Activated T-cell treated with anti-CD3 and anti-CD28 coated beads, Interleukin-2, amount 50 U/mL, for 1 hour (primary cell): Measurements from ENCODE around the gene PMPCA.

ENCODE experiments used
- DNase-seq: peaks from one replicate; pipeline ENCODE4 v3.0.0-alpha.2; 2020

Gene PMPCA

DNA sequence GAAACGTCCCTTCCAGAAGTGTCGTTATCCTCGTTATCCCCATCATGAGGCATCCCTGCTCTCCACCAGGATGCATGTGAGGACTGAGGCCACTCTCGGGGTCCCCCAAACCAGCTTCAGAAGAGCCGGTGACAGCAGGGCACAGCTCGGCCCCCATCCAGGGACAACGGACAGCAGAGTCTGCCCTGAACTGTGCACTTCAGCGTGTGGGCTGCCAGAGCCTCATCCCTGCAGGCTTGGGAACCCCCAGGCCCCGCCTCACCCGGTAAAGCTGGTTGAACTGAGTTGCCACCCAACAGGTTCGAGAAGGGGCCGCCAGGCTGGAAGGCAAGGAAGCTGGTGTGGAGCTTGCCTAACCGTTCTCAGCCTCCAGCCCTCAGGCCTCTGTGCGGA is 36.3 kb upstream of the PMPCA start:
- DNase-seq, result no peak

DNA sequence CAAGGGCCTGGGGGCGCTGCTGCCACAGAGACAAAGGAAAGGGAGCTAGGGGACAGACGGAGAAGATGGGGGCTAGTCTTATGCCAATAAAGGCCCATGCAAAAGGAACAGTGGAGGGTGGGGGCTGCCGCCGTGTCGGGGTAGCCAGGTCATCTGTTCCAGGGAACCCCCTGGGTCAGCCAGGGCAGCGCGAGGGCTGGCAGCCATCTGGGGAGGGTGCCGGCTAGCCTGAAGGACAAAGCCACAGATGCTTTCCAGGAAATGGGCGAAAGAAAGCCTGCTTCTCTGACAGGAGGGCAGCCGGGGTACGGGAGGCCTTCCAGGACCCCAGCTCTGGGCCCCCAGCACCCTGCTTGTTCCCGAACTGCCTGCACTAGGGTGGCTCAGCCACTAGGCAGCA is 35.4 kb upstream of the PMPCA start:
- DNase-seq, result no peak

DNA sequence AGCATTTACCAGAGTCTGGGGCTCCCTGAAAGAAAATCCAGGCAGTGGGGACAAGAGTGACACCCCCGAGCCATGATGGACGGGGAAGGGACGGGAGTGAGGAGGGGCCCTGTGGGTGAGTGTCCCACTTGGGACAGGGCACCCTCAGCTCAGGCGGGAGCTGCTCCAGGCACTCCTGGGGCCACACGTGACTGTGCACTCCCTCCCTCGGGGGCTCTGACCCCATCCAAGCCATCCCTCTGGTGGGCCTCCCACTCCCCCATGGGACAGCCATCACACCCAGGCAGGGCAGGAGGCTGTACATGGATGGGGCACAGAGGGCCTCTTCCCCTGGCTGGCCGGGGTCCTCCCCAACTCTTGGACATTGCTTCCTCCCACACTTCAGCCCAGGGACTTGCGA is 34.0 kb upstream of the PMPCA start:
- no peak for DNase-seq

DNA sequence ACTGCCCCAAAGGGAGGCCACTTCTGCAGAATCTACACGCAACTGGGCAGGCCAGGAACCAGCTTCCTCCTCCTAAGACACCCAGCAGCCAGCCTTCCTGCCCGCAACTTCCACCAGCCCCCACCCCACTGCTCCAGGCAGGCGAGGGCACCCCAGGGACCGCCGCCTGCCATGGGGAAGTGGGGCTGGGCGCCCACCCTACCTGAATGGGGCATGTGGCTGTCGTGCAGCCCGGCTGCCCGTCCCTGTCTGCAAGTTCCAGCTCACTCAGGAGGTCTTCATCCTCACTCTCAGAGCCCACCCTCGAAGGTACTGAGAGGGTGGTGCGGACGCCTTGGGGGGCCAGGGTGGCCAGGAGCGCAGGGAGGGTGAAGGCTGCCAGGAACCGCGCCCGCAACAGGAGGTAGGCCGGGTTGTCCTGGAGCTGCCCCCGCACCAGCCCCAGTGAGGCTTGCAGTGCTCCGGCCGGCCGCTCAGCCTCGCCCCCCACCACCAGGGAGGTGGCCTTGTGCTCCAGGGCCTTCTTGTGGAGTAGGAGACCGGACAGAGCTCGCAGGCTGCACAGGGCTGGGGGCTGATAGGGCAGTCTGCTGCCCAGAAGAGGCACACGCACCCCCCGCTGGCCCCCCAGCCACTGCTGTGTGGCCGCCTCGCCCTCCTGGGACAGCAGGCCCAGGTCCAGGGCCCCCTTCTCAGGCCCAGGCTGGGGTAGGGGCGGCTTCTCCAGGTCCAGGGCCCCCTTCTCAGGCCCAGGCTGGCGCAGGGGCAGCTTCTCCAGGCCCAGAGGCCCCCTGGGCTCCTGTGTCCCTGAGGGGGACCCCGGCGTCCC is 32.9 kb upstream of the PMPCA start:
- DNase-seq, result no peak

DNA sequence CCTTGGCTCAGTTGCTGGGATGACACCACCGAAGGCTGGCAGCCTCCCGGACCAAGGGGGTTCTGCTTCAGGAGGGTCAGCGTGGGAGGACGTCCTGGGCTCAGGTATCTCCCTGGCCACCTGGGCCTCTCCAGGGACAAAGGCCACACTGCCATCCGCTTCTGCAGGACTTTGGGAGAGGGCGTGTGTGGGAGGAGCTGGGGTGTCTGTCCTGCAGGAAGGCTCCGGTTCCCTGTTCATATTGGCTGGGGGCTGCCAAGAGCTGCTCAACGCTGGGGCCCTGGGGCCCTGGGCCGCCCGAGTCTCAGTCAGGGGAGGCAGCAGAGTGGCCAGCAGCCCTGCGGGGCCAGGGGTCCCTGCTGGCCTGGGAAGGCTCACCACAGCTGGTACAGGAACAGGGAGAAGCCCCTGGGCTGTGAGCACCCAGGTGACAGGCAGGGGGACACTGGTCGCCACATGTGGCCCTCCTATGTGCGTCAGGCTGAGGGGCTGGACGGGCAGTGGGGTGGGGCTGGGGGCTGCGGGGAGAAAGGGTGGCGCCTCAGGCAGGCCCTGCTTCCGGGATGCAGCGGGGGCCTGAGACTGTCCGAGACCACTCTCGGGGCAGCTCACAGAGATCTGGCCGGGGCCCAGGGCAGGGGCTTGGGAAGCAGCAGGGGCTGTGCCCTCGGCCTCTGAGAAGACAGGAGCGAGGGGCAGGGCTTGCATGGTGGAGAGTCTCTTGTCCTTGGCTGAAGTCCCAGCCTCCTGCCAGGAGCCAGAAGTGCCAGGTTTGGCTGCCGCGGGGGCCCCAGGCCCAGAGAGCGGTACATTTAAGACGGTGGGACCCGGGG is 32.1 kb upstream of the PMPCA start:
- DNase-seq, result no peak

DNA sequence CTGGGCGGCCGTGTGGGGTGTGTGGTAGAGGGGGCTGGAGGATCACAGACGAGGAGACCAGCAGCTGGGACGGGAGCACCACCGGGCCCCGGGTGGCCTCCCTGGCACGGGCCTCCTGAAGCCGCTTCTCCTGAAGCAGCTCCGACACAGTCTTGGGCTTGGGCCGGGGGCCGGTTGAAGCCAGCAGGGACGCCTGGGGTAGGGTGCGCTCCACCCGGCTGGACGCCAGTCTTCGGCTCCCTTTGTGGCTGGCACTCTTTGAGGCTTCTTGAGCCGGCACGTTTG is 31.5 kb upstream of the PMPCA start:
- DNase-seq, result no peak

DNA sequence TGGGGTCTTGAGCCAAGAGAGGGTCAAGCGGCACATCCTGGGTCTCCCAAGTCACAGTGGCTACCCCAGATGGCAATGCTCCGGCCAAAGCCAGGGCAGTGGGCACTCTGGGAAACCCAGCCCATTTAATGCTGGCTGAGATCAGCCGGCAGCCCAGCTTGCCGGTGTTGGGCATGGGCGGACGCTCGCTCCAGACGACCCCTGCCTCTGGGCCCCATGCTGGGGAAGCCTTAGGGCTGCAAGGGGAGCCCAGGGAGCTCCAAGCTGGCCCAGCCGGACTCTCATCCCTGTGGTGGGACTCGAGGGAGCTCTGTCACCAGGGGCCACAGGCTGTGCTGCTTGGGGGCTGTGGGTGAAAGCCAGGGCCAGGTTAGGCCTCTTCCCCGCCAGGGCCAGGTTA is 31.1 kb upstream of the PMPCA start:
- no peak for DNase-seq

DNA sequence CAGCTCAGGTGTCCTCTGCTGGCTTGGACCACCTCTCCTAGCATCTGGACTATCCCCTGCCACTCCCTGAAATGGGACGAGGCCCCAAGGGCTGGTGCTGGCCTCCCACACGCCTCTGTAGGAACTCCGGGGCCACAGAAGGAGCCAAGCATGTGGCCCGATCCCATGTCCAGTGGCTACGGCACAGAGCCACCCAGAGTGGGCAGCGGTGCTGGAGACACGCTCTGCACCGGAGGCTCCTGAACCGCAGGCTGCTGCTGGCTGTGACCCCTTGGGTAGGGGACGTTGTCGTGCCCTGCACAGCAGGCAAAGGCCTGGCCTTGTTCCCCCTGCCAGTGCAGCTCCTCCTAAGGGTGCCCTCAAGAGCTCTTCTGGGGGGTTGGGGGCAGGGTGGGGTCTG is 30.6 kb upstream of the PMPCA start:
- no peak for DNase-seq

DNA sequence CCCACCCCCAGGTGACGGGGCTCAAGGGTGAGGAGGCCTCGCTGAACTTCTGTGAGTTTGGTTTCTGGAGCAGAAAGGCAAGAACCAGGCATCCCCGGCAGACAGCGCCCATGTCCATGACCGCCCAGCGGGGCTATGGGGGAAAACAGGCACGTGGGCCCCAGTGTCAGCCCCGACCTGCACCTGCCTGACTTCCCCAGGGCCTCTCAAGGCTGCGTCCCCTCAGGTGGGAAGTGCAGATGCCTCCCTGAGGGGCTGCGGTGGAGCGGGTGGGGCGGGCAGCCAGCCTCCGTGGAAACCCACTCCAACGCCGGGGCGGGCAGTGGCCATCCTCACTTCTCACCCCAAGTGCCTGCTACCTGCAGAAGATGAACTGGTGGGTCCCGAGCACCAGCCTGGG is 30.1 kb upstream of the PMPCA start:
- DNase-seq, result no peak

DNA sequence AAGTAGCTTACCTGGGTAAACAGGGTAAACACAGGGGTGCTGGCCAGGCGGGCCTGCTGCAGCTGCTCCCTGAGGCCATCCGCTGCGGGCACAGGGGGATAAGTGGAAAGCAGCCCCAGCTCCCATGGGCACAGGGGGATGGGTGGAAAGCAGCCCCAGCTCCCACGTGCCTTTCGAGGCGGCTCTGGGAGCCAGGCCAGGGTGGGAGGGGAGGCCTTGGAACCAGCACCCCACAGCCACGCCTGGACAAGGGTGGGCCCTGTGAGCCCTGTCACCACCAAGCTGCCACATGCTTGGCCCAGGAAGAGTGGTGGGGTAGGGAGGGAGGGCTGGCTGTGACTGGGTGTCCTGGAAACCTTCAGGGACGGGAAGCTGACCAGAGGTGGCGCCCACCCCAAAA is 29.1 kb upstream of the PMPCA start:
- no peak for DNase-seq

DNA sequence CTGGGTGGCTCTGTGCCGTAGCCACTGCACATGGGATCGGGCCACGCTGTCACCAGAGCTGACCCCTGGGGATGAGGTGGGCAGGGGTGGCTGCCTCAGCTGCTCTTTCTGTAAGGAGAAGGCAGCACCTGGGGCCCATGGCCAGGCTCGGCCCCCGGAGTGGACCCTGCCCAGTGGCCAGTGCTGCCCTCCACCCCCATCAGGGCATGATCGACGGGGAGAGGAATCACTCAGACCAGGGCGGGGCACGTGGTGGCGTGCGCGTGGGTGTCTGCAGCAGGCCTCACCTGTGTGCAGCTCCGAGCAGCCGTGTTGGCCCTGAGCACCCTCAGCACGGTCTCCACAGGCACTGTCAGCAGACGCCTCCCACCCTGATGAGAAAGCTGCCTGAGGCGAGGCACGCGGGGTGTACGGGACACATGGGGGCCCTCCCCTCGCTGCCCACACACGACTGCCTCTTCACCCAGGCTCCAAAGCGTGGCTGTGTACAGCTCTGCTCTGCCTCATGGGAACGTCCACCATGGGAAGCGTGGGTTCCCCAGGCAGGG is 28.4 kb upstream of the PMPCA start:
- DNase-seq, result no peak

DNA sequence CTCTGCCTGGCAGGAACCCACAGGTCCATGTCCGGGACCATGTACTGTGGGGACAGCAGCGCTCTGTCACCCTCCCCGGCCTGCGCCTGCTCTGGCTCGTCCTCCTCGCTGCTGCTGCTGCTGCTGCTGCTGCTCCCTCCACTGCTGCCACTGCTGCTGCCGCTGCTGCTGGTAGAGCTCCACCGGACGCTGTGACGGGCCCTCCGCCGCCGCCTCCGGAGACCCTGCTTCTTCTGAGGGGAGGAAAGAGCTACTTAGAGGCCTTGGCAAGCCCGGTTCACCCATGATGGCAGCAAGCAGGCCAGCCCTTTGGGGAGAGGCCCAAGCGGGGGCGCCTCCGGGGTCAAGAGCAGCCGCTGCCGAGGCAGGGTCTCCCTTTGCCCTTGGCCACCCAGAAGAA is 27.0 kb upstream of the PMPCA start:
- no peak for DNase-seq

DNA sequence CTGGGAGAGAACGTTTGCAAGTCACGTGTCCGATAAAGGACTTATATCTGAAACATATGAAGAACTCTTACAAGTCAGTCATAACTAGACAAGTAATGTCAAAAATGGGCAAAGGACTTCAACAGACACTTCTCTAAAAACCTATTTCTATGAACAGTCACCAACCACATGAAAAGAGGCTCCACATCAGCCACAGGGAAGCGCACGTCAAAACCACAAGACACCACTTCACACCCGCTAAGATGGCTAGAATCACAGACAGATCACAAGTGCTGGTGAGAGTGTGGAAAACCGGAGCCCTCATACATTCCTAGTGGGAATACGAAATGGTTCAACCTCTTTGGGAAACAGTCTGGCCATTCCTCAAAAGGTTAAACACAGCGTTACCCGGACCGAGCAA is 25.4 kb upstream of the PMPCA start:
- DNase-seq, result peak; percentile 37

DNA sequence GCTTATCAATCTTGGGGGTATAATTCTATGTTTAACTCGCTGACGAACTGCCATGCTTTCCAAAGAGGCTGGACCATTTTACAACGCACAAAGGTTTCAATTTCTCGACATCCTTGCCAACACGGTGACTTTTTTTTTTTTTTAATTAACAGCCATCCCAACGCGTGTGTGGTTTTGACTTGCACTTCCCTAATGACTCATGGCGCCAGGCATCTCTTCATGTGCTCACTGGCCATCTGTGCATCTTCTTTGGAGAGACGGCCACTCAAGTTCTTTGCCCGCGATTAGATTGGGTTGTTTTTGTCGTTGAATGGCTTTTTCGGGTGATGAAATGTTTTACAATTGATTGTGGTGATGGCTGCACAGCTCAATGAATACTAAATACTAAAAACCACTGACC is 24.4 kb upstream of the PMPCA start:
- DNase-seq, result no peak

DNA sequence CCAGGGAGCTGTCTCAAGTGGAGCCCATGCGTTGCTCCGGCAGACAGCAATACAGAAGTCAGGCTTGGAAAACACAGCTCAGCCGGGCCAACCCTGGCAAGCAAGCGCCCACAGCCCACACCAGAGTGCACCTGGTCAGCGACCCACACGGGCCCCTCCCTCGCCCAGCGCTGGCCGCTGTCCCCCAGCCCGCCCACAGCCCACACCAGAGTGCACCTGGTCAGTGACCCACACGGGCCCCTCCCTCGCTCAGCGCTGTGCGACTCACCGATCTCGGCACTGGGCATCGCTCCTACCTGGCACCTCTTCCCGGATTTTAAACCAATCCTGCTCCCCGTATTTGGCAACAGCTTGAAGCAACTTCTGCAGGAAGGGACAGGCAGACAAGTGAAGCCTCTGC is 23.2 kb upstream of the PMPCA start:
- no peak for DNase-seq

DNA sequence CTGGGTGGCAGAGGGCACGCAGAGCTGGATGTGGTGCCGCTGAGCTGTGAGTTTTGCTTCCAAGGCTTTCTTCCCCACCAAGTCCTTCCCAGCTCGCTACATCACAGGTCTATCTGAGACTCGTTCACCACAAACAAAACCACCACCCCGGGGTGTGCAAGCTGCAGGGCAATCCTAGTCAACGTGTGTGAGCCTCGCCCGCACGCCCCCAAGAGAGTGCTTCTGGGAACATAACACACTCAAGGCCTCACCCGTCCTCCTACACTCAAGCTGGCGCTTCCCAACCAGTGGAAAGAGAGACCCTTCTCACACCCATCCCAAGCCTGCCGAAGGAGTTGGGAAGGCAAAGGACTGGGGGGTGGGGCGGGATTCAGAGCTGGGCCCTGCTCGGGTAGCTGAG is 21.1 kb upstream of the PMPCA start:
- DNase-seq, result no peak

DNA sequence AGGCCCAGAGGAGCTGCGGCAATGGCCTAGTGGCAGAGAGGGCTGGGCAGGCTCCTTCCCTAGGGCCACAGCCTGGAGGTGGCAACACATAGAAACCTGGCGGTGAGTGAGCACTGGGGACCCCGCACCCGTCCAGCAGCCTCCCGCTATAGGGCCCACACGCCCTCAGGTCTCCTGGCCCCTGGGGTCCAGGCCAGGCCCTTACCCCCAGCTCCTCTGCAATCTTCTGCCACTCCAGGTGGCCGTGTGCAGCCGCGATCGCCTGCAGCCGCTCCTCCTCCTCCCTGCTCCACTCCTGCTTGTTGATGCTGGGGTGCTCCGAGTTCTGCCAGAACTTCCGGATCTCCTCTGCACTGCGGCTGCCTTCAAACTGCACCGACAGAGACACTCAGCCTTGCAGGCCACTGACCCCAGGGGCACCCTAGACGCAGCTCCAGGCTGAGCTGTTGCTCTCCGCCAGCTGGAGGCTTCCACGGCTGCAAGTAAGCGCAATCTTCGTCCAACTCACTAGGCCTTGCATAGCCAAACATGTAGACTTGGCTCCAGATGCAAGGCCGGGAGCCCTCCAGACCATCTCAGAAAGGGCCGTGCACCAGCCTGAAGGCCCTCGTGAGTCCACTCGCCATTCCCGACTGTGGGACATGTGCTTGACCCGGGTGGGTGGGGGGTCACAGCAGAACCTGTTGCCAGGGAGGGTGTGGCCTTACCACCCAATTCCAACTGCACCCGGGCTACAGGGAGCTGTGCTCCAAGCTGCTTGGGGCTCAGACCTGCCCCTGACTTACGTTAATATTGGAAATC is 18.5 kb upstream of the PMPCA start:
- DNase-seq, result no peak

DNA sequence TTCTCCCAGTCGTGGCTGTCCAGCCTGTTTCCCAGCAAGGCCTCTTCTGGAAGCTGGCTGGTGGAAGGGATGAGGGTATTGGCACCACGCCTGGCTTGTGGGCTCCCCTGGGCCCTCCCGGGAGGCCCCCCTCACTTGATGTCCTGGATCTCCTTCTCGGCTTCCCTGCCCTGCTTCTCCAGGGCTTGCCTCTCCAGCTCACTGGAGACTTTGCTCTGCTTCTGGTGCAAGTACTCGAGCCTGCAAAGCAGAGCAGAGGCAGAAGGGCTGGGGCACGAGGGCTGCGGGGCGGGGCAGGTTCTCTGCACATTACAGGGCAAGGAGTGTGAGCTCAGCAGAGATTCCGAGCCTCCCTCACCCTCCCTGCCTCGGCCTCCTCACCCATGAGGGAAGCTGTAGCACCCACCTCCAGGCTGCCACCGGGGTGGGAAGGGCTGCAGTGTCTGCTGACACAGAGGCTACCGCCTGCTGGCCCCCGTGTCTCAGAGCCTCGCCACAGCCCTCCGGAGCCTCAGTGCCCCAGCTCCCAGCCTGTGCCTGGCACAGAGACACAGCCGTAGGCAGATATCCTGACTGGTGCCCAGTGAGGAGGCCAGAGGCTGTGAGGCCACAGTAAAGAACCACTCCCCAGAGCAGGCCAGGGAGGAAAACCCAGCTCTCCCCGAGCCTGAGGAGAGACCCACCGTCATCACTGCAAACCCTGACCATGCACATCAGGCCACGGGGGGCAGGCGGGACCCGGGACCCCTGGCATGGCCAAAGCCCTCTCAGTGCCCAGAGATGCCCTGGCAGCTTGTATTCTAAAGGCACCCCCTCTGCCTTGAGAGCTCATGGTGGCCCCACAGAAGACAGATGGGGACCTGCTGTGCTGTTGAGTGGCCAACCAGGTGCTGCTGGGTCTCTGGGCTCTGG is 17.7 kb upstream of the PMPCA start:
- DNase-seq, result no peak

DNA sequence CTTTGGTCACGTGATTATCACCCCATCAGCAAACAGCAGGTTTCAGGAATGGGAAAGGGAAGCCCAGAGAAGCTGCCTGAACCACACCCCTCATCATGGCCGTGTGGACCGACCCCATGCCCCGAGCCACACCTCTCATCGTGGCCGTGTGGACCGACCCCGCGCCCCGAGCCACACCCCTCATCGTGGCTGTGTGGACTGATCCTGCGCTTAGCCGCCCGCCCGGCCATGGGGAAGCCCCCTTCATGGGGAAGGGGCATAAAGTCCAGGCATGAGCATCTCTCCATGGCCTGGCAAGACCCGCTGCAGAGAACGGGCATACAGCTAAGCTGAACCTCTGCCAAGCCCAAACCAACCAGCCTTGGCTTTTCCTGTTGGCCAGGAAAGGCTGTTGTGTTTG is 16.9 kb upstream of the PMPCA start:
- DNase-seq, result no peak

DNA sequence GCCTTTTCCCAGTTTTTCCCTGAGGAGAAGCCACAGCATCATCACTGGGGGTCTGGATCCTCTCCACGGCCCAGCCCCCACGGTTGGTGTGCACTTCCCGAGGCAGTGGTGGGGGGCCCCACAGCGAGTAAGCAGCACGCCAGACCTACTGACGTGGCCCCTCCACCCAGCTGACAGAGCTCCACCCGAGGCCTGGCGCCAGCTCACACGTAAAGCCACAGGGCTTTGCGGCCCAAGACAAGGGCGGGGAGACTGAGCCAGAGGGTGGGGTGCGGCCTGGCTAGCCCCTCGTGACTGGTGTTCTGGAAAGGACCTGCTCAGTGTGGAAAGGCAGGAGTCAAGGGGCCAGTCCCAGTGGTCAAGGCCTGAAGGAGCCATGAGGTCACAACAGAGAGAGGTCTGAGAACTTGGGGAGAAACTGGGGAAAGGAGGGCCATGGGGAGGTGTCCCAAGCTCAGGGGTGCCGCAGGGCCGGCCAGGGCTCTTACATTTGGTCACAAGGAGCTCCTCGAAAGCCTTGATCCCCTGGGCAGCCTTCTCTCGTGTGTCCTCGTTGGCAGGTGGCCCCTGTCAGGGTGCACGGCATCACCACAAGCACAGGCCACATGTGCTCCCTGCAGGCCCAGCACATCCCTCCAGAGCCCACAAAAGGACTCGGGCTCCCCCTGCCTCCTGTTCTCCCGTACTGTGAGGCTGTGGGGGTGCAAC is 16.0 kb upstream of the PMPCA start:
- DNase-seq, result no peak

DNA sequence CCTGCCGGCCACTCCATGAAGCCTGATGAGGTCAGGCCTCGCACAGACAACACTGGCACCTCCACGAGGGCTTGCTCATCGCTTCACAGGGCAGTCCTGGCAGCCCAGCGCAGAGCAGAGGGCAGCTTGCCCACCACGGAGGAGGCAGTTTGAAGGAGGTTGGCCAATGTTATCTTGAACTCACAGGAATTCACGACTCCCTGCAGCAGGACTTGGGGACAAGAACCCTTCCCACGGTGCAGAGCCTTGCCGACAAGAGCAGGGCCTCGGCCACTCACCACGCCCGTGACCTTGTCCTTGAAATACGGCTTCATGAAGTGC is 15.5 kb upstream of the PMPCA start:
- no peak for DNase-seq
